RKO (cell line): ENCODE results near the gene C1QL4.
"Not testable (repeated sequence)": the region's sequence is repeated elsewhere in the genome, so short reads cannot be mapped to it uniquely, and the experiment has no call there.

Experiments used
- DNase-seq: peaks from one replicate; pipeline ENCODE4 v3.0.0-alpha.2; 2016; ENCODE audit warnings: low spot score

Gene C1QL4

GRCh38 chr12:49301760-49302159 is 35.2 kb downstream of the C1QL4 start:
- no peak for DNase-seq

DNA sequence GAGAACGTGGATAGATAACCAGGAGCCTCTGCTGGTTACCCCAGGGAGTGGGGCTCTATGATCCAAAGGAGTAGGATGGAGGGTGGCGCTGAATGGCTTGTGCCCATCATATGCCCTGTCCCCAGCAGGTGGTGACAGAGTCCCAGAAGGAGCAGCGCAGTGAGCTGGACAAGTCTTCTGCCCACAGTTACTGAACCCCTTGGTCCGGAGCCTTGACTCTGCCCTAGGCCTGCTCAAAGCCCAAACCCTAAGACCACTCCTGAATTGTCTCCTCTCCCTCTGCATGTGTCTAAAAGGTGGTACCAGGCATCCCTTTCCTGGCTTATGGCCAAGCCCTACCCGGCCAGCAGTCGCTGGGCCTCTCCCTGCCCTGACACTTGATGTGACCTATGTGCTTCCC is 38.8 kb downstream of the C1QL4 start:
- no peak for DNase-seq

DNA sequence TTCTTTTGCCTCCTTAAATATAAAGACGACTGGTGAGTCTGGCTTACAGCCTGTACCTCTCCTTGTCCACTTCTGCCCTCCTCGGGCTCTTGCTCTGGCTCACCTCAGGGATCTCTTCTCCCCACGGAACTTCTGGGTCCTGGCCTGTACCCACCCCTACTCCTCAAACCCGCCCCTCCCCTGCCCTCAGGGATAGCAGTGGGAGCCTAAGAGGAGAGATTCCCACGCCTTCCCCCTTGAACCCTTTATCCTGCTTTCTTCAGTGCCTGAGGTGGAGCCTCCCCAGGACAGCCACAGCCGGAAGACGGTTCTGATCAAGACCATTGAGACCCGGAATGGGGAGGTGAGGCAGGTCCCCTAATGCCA is 39.3 kb downstream of the C1QL4 start:
- no peak for DNase-seq

- peak; percentile 35 for DNase-seq
Measured at GRCh38 chr12:49296836-49297694, 39.9 kb downstream of the C1QL4 start.

DNA sequence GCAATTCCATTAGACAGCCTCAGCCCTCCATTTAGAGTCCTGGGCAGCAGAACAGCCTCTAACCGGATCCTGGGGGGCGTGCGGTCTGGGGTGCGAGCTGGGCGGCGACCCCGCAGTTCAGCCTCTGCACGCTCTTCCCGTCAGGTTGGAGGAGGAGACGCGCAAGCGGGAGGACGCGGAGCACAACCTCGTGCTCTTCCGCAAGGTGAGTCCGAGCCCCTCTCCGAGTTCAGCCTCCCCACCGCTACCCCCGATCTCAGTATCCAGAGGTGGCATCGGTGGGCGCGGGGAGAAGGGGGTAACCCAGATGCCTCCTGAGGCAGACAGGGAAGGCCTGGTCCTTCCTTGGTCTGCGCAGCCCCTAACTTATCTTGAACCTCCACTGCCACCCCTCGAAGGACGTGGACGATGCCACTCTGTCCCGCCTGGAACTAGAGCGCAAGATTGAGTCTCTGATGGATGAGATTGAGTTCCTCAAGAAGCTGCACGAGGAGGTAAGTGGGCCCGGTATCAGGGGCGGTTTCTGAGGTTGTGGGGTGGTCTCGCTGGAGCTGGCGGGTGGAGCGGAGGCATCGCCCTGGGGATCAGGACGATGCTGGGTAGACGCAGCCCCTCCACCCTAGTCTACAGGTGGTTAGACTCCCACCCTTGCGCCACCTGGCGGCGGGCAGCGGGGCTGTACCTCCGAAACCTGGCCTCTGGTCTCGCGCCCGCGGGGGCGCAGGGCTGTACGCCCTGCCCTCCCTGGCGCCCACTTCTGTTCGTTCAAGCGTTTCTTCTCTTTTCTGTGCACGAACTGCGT is 40.8 kb downstream of the C1QL4 start:
- DNase-seq, result no peak

- DNase-seq, result no peak
Measured at GRCh38 chr12:49295082-49295936, 41.7 kb downstream of the C1QL4 start, which contains the start of gene PRPH. PRPH (plus strand) TSS chr12:49295147; CDS start chr12:49295201, 54 bp downstream.

- DNase-seq, result no peak
Measured at GRCh38 chr12:49294804-49295081, 42.2 kb downstream of the C1QL4 start.

DNA sequence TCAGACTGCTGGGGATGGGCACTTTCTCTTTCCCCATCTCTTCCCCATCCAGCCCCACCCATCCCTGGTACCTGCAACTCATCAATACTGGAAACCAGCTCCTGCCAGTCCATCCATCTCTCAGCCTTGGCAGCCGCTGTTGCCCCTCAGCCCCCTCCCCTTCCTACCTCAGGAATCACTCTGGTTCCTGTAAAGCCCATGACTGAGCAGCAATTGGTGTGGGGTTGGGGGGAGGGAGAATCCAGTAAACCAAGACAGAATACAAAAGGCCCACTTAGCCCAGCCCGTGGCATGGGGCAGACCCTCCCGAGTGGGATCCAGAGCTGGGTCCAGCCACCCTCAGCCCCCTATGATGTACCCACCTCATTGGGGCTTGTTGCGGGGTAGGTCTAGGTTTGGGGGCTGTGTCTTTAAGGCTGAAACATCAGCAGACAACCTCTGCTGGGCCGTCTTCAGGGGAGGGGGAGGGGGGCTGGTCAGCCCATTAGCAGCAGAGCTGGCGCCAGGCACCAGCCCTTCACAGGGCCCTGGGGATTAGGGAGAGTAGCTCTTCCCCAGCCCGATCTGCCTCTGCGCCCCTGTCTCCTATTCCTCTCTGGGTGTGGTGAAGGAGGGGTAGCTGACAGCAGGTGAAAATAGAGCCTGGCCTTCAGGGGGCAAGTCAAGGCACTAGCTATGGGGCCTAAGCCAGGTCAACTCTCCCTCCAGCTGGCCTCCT is 42.7 kb downstream of the C1QL4 start:
- DNase-seq, result no peak

DNA sequence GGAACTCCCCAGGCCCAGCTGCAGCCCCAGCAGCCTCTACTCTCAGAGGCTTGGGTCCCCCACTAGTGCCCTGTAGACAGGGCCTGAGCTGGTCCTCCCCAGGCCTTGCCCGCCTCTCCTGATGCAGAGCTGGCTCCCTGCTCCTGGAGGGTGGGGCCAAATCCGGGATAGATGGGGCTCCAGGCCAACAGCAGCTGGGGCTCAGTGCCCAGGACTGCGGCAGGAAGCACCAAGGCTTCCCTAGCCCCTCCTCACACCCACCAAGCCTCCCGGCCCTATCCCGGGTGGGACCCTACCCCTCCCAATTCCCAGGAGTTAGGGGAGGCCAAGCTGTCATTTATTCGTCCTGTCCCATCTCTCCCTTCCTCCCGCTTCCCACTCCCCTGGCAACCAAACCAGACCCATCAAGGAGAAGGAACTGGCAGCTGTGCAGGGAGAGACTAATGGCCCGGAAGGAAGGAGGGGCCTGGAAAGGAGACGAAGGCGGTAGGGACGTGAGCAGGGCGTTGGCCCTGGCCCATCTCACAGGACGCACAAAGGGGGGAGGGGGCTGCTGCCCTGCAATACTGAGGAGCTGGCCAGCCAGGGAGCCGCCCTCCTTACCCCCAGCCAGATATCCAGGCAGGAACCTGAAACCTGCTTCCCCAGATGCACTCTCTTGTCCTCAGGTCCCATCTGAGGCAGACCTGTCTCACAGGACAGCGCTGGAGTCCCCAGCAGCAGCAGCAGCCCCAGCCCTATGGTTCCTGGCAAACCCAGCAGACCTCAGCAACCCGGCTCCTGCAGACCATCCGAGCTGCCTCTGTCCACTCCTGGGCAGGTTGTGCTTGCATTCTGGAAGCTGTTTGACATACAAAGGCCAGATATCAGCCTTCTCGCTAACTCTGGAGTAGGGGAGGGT is 43.7 kb downstream of the C1QL4 start:
- DNase-seq, result no peak

DNA sequence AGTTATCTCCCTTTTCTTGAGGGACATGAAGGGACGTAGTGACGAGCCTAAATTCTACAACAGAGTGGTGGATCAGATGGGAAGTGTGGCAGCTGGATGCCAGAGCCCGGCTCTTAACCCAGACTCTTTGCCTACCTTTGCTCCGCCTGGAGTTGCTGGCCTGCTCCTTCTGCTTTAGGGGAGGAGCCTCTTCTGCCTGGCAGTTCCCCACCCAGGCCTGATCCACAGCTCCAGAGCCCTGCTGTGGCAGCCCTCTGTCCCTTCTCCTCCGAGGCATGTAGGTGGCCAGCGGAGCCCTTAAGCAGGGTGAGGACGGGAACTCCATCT is 44.3 kb downstream of the C1QL4 start:
- DNase-seq, result no peak

- no peak for DNase-seq
Measured at GRCh38 chr12:49288922-49289555, 47.9 kb downstream of the C1QL4 start.

GRCh38 chr12:49288412-49288853 is 48.6 kb downstream of the C1QL4 start:
- peak; percentile 70 for DNase-seq

- no peak for DNase-seq
Measured at GRCh38 chr12:49287876-49288275, 49.1 kb downstream of the C1QL4 start.

- DNase-seq, result no peak
Measured at GRCh38 chr12:49284672-49285071, 52.3 kb downstream of the C1QL4 start.

GRCh38 chr12:49283541-49284429 is 53.2 kb downstream of the C1QL4 start:
- no peak for DNase-seq

DNA sequence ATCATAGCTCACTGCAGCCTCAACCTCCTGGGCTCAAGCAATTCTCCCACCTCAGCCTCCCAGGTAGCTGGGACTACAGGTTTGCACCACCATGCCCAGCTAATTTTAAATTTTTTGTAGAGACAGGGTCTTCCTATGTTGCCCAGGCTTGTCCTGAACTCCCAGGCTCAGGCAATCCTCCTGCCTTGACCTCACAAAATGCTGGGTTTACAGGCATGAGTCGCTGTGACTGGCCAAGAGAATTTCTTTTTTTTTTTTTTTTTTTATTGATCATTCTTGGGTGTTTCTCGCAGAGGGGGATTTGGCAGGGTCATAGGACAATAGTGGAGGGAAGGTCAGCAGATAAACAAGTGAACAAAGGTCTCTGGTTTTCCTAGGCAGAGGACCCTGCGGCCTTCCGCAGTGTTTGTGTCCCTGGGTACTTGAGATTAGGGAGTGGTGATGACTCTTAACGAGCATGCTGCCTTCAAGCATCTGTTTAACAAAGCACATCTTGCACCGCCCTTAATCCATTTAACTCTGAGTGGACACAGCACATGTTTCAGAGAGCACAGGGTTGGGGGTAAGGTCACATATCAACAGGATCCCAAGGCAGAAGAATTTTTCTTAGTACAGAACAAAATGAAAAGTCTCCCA is 54.1 kb downstream of the C1QL4 start:
- not testable (repeated sequence) for DNase-seq
